IPS DF 4.7 (cell line): ENCODE measurements around the gene PASK.

ENCODE experiments used
- DNase-seq: peaks from one replicate; pipeline ENCODE4 v3.0.0-alpha.2; 2013; ENCODE audit warnings: low spot score; ENCODE audit errors: extremely low read depth

The PASK gene

DNA sequence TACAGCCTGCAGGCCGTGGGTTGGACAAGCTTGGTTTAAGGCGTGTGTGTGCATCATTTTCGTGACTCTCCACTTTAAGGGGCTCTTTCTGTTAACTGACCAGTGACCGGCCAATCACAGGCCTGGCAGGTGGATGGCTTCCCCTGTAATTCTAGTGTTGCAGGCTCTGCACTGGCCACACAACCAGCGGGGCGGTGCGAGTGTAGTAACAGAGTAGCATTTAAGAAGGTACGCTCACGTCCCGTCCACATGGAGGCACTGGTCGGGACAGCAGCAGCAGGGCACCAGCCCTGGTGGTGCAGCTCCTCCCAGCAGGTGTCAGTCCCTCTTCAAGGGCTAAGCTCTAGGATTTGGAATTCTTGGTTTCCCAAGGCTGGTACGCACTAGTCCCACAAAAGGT lies 31.2 kb upstream of the PASK start:
- DNase-seq = peak; percentile 41

DNA sequence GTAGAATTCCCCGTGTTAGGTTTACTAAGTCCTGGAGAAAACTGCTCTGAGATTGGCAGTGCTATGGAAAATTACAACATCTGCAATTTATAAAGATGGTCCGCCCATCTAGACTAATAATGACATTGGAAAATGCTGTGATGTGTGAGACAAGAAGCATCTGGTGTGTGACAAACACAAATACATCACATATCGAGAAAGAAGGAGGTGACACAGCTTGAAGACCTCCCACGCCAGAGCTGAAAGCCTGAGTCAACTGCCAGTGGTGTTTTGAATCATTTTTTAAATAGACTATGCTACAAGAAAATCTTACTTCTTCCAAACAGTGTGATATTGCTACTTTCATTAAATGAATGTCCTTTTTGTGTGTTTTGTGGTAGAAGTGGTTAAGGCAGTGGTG lies 30.6 kb upstream of the PASK start:
- no peak for DNase-seq

DNA sequence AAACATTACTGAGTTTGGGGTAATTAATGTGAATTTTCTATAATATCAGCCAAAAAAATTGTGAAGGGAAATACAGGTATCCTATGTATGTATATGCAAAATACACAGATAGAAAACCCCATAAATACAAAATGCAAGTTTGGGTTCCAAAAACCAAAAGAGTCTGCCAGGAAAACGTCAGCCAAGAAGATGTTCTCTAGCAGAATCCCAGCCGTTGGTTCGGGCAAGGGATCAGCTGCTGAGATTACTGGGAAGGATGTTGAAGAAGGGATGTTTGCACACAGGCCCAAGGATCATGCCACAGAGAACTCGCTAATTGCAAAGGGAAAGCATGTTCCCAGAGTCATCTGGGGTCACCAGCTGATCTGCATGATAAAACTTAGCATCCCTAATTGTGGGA lies 29.7 kb upstream of the PASK start:
- DNase-seq = no peak

DNA sequence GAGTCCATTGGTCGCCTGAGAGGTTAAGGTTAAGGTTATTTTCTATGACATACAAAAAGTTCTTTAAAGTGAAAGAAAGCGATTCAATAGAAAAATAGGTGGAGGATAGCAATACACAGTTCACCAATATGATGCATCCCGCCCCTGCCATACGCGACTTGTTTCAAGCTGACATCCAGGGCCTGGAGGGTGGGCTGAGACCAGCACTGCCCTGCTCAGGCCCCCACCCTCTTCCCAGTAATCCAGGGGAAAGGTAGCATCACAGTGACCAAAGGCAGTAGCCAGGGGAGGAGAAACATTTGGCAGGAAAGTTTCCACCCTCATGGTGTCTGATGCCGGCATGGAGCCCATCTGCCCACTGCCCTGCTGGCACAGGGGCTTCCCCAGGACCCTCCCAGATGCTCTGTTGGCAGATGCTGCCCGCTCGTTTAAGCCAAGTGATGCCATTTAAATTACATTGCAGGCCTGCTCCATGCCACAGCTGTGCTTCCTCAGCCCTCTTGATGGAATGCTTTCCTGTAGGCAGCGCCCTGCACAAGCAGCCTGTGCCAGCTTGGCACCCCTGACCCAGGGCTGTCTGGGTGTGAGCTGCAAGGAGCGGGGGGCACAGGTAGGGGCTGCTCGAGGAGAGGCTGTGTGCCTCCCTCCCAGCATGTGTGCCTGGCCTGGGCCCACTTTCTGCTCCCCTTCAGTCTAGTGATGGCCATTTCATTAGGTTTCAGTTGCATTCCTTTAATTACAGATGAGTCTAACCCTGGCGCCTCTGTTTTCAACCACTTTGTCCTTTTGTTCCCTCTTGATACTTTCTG lies 28.5 kb upstream of the PASK start:
- no peak for DNase-seq

DNA sequence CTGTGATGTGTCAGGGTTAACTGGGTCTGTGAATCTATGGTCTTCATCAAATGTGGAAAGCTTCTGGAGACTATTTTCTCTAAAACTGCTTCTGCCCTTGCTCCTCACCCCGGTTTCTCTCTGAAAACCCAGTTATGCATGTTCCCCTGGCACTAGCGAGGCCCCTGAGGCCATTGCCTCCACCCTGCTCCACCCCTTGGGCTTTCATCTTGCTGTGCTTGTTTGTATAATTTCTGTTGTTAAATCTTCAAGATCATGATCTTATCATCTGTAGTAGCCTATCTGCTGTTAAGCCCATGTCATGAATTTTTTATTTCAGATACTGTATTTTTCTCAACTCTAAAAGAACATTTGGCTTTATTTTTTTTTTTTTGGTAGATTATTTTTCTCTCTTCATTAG lies 24.3 kb upstream of the PASK start:
- no peak for DNase-seq

DNA sequence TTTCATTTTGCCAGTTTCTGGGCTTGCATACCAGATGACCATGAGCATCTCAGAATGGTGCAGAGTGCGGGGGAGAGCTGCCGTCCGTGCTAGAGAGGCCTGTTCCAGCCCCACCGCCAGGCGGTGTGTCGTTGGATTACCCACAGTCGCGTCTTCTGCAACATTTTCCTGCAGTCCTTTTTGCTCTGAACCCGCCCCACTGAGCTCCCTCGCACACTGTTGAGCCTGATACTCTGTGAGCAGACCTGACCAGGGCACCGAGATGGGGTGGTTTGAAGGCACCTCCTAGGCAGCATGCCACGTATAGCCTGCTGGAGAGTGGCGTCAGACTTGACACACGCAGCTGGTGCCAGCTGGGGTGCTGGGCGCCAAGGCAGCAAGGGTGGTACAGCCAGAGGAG lies 19.1 kb upstream of the PASK start:
- no peak for DNase-seq

DNA sequence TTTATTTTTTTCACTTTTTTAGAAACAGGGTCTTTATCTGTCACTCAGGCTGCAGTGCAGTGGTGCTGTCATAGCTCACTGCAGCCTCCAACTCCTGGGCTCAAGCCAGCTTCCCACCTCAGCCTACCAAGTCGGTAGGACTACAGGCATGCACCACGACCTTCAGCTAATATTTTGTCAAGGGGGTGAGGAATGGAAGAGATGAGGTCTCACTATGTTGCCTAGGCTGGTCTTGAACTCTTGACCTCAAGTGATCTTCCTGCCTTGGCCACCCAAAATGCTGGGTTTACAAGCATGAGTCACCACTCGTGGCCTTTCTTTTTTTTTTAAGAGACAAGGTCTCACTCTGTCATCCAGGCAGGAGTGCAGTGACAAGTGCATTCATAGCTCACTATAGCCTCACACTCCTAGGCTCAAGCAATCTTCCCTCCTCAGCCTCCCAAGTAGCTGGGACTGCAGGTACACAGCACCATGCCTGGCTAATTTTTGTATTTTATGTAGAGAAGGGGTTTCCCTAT lies 14.4 kb upstream of the PASK start:
- DNase-seq = no peak

DNA sequence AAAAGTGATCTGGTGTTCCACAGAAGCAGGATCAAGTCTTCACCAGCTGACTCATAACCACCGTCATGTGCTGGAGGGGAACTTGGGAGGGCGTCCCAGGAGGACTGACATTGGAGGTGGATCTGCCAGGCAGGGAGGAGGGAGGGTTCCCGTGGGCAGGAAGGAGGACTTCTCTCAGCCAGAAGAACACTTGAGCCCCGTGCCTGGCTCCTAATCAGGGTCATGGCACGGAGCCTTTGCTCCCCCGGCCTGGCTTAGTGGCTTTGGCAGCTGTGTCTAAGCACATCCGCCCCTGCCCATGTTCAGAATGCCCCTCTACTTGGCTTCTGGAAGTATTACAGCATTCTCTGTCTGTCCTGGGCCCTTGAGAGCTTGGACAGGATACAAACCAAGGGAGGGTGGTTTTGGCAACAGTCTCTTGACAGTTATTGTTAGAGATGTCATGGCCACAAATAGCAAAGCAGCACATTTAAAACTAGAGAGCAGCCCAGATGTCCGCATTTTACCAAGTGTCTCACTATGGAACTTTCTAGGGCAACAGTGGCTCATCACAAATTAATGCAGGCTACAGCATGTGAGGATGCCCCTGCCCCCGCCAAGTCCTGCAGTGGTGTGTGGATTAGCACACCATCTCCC lies 12.5 kb upstream of the PASK start:
- no peak for DNase-seq

DNA sequence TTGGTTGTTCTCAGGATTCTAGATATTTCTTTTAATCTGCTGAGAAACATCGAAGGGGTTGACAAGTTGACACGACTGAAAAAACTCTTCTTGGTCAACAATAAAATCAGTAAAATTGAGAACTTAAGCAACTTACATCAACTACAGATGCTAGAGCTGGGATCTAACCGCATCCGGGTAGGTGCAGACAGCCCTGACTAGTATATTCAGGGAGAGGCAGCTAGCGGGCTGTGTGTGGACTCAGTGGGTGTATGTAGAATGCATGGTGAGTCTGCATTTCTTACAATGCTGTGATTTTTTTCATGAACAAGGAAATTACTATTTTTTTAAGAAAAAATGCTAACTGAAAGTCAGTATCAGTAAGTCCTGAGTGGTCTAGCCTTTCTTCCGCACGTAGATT lies 11.0 kb upstream of the PASK start:
- DNase-seq = no peak

DNA sequence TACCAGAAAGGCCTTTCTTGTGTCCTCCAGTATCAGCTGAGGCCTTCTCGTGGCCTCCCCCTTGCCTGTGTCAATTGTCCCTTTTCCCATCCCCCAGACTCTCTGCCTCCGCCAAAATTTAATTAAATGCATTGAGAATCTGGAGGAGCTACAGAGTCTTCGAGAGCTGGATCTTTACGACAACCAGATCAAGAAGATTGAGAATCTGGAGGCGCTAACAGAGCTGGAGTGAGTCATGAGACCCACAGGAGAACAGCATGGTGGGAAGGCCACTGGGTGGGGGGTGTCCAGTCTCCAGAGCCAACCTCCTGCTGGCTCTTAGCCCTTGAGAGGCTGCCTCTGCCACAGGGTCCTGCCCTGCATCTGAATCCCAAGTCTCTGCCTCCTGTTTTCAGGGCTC lies 9.8 kb upstream of the PASK start:
- DNase-seq = no peak

DNA sequence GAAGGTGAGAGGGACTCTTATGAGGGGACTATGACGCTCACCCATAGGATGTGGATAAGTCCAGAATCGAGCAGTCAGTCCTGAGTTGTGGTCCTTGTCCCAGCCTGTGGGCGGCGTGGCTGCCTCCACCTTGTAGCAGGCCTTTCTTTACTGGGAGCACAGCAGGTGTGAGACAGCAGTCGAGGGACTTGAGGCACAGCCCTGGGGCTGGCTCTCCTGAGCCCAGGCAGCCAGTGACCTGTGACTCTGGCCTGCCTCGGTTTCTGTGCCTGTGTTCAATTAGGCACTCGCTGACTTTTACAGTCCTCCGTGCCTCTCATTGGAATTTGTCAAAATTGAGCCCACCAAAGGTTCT lies 9.3 kb upstream of the PASK start:
- DNase-seq = no peak

DNA sequence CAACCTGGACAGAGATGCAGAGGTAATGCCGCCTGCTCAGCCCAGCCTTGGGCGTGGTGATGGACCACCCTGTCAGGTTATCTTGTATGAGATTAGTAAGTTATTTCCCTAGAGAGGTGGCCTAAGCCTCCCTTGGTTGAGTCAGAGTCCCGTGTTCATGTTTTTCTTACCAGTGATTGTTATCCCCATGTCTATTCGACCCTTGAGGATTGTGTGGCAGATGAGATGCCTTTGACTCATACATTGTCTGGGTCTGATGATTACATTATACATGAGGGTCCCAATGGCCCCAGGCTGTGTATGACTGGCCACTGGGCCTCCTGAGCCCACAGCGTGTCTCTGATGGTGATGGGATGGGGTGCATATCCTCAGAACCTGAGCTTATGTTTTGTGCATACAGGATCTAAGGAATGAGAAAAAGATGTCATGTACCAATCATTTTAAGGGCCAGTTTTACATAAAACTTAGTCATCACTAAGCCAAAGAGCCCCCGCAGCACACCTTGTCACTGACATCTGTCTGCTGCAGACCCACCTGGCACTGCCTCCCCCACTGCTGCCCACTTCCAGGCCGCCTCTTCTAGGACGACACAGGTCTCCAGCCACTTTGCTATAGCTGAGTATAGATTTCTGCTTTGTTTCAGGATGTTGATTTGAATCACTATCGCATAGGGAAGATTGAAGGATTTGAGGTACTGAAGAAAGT lies 8.7 kb upstream of the PASK start:
- no peak for DNase-seq

DNA sequence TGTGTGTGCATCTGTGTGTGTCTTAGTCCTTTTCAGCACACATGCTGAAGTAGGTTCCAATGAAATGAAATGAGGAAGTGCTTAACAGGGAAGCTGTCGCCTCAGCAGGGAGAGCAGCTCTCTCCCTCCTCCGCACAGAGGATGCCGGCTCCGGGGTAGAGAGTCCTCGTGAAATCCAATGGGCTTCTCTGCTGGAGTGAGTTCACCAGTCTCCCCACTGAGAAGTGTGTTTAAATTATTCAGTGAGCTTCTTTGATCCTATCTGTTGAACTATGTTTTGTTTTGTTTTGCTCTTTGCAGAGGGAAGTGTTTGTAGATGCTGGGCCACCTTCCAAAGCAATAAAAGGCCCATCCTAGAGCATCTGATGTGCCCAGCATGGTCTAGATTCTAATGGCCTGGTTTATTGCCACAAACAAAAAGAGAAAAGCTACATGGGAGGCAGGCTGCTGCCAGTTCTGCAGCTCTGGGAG lies 7.7 kb upstream of the PASK start:
- no peak for DNase-seq

DNA sequence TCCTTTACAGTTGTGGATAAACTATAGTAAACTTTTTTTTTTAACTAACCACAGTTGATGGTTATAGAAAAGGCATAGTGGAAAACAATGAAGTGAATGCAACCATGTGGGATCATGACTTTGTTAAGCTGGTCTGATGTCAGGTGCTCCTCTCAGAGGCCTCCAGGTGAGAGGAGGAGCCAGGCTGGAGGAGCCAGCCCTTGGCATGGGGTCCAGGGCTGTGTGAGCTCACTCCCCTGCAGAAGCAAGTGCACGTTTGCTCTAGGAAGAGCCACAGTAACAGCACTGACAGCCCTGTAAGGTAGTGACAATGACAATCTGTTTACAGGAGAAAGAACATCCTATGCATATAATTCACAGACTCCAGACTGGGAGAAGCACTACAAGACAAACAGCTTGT lies 6.7 kb upstream of the PASK start:
- DNase-seq = no peak

DNA sequence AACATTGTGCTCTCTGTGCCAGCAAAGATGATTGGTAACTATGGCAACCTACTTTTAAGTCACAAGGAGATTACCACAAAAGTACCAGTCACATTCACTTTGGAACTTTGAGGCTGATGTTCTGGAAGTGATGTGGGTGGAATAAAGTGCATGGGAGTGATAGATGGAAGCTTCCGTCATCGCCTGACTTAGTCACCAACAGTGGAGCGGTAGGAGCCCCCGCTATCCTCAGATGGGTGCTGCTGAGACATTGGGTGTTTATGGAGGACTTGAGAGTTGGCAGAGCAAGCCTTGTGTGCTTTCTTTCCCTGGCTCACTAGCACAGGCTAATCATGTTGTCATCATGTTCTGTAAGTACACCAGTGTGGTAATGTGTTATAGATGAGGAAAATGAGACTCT lies 5.6 kb upstream of the PASK start:
- DNase-seq = no peak

DNA sequence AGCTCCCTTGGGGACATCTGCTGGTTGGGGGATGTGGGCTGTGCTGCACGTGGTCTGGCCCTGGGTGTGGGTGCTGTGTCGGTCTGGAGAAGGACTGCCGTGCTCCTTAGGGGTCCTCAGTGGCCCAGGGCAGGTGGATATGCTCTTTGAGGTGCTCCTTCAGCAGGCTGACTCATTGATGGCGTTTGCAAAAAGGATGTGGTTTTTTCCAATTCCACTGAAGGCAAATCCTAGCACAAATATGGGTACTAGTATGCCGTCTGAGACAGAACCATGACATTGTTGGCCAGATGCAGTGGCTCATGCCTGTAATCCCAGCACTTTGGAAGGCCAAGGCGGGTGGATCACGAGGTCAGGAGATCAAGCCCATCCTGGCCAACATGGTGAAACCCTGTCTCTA lies 4.3 kb upstream of the PASK start:
- no peak for DNase-seq

DNA sequence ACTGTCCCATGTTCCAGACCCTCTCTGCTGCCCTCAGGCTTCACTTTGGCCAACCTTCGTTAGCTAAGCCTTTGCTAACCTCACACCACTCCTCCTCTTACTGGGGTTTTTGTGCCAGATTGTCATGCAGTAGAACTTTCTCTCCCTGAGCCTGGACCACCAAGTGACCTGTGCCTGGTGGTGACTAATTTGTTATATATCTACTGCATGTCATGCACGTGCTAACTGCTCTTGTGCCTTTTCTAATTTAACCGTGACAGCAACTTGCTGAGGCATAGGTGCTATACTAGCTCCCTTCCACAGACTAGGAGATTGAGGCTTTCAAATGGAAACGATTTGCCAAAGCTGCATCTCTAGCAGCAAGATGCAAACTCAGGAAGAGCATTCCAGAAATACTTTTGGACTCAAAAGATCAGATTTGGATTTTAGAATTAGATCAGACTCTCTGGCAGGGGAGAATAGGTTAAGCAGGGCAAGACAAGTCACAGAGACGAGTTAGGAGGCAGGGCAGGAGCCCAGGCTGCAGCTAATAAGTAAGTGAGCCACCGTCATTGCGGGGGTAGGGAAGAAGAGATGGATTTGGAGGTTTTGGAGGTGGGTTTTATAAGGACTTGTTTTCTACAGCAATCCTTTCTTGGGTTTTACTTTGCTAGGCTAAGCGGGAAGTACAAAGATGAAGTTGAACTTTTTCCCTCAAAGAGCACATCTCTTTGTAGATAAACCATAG lies 2.8 kb upstream of the PASK start:
- no peak for DNase-seq

DNA sequence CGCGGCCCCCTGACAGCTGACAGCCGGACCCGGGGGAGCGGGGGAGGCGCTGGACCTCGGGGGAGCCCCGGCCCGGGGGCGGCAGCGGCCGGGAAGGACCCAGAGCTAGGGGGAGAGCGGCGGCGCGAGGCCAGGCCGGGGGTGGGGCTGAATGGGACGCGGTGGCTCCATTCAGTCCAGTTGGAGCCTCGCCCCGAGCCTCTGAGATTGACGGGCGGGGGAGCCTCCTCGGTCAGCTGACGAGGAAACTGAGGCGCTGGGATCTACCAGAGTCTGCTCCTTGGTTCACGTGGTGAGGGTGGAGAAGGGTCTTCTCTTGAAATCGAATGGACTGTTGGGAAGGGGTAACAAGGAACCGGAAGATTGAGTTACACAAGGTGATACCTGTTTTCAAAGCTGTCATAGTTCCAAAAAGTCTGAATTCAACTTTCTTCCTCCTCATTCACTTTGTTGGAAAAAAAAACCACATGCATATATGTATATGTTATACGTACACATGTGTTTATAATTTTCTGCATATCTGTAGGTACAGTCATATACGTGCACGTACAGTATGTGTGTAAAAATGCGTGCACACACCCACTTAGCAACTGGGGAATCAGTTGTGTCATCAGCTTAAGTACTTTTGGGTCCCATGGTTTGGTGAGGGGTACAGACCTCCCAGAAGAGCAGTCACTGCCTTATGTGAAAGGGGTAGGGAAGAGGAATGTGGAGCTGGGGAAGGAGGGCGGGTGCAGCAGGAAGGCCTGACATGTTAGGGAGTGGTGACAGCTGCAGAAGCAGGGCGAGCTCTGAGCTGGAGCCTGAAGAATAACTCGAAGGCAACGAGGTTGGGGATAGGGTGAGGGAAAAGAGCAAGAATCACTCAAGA lies 1.6 kb upstream of the PASK start:
- DNase-seq = no peak

DNA sequence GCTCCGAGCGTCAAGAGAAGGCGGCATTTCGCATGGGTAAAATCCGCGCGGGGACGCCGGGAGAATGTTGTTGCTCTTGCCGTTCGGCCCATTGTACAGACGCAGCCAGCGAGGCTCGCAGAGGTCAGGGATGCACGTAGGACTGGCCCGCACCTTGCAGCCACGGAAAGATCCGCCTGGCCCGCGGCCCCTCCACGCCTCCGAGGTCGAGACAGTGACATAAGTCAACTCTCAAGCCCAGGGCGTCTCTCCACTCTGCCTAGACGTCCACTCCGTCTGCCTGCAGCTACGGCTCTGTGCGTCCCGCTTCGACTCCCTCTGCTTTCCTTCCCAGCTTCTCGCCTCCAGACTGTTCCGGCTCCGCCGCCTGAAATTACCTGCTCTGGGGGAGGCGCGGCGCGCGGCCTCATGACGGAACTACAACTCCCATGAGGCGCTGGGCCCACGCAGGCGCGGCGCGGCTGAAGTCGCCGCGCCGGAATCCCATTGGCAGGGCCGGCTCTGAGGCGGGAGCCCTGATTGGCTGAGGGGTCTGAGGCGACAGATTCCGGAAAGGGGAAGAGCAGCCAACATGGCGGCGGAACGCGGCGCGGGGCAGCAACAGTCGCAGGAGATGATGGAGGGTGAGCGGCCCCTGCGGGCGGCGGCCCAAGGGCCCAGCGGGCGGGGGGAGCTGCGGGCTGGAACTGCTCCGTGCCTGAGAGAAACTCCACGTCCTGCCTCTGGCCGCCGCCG lies 820 bp upstream of the PASK start, which contains the start of gene PPP1R7:
Gene PPP1R7 (plus strand): TSS at position 543 of the 735 bp plus-strand sequence. CDS start 29 bp downstream, at position 572.
- peak; percentile 71 for DNase-seq

DNA sequence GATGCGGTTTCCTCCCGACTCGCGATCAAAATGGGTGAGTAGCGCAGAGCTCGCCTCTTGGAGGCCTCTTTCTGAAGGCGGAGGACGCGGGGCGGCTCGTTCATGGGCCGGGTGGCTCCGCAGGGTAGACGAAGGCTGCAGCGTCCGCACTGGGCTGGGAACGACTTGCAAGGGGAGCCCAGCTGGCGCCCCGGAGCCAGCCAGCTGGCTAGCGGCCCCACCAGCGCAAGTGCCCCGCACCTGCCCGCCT lies 328 bp upstream of the PASK start:
- no peak for DNase-seq
